ENCODE measurements around the gene TLX3.
"Not testable (repeated sequence)": the region's sequence is repeated elsewhere in the genome, so short reads cannot be mapped to it uniquely, and the experiment has no call there.

The TLX3 gene

GRCh38 chr5:171330021-171330420 is 21.0 kb downstream of the TLX3 start:
- DNase-seq: no peak

- no peak for DNase-seq
Observed at GRCh38 chr5:171335616-171336015, 26.6 kb downstream of the TLX3 start.

DNA sequence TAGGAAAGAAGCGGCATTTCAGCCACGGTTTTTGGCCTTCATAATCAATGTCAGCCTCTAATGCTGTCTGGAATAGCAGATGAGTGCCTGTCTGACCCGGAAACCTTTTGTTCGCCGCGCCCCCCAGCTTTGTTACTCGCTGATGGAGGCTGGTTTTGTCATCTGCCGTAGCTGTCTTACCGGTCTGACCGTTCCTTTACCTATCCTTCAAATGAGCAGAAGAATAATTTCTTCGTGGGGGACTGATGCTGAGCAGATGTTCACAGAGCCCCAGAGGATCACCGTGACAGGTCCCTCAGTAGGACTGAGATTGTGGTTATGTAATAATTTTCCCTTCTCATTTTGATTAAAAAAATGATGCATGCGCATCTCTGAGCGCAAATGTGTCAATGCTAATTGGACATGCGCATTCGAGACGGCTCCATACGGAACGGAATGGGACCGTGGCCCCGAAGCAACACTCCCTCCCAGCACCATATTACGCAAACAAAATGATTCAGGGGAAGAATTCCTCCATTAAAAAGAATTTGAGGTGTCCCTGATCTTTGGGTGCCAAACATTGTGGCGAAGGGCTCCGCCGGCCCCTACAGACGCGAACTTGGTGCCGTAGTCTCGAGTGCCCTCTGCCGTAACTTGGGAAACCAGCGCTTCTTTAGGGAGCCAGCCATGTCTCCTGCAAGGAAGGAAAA is 27.6 kb downstream of the TLX3 start:
- peak; percentile 70 for DNase-seq

DNA sequence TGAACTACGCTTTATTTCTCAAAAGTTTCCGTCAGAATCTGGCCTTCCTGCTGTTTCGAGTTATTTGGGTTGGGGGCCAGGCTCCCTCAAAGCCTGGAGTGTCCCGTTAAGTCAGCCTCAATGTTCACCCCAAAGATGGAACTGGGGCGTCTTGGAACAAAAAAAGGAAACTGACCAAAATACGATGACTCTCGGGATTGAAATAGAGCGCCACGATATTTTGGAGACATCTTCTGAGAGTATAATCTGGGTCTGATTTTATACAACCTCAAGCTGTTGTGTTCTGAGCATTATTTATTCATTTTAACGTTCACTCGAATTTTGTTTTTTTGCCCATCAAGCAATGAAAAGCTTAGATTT is 28.1 kb downstream of the TLX3 start:
- DNase-seq: no peak

GRCh38 chr5:171340042-171340441 is 31.0 kb downstream of the TLX3 start:
- DNase-seq: no peak

DNA sequence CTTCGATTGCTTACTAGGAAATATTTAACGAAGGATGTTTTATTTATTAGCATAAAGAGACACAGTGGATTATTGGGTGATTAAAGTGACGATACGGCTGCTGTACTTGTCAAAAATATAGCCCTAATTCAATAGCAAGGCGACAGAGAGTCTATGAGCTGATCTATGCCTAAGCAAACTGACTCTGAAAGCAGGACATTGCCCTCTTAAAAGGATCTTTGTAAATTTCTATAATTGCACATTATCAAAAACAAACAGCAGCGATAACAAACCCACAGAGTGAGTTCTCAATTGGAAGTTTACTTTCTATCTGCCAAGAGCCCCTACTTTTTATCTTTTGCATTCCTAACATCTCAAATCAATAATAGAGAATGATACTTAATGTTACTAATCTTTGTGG is 31.4 kb downstream of the TLX3 start:
- DNase-seq: no peak

DNA sequence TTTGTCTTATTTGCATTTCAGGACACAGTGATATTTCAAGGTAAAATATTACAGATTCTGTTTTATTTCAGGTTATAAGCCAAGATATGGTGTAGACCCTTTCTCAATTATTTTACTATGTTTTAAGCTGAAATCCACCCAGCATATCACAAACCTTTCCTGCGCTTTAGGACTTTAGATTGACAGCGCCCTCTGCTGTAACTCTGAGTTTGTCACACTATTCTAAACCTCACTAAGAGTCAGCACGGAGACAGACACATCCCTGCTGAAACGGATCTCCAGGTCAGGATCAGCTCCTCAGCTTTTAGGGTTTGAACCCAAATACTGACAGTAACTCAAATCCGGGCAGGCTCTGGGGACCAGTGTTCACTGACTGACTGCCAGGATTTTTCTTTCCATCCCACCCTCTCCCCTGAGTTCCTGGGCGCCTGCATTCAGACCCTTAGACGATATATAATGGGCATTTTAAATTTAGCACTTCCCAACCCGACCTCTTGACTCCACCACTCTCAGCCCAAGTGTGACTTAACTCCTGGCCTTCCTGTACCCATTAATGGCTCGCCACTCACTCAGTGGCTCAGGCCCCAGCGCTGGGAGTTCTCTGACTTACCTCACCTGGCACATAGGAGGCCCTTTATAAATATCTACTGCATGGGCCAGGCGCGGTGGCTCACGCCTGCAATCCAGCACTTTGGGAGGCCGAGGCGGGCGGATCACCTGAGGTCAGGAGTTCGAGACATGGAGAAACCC is 33.5 kb downstream of the TLX3 start:
- DNase-seq: peak; percentile 75

DNA sequence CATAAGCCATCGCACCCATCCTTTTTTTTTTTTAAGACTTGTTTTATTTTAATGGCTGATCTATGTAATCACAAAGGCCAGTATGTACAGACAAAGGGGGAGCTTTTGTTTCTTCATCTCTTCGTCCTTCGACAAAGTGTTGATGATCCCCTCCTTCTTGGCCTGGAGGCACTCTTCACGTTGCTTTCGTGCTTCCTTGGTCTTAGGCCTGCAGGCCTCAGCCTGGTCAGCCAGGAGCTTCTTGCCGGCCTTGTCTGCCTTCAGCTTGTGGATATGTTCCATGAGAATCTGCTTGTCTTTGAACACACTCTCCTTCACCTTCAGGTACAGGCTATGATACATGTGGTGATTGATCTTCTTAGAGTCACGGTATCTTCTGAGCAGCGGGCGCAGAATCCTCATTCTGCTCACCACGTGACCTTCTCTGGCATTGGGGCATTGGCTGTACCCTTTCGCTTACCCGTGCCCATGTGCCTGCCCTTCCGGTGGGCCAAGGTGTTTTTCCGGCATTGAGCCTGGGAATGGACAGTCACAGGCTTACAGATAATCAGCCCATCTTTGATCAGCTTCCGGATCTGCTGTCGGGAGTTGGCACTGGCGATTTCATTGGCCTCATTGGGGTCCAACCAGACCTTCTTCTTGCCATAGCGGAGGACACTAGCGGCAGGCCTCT is 36.0 kb downstream of the TLX3 start:
- DNase-seq: no peak

DNA sequence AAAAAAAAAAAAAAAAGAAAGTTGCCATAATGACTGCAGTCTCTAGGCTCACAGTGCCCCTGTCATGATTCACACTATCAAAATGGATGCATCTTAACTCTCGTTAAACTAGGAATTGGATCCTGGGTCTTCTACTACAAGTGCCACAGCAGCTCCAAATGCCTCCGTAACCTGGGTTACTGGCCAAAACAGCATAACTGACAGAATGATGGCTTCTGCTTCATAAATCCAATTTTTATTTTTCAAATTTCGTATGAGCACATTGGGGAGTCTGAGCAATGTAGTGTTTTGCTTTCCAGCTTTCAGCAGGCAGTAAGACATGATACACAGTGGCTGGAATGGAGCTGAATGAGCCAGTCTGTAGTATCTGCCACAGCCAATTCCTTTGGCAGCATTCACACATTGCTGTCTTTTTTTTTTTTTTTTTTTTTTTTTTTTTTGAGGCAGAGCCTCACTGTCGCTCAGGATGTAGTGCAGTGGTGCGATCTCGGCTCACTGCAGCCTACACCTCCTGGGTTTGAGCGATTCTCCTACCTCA is 42.6 kb downstream of the TLX3 start:
- DNase-seq: no peak

- DNase-seq: no peak
Observed at GRCh38 chr5:171355302-171355724, 46.3 kb downstream of the TLX3 start.

DNA sequence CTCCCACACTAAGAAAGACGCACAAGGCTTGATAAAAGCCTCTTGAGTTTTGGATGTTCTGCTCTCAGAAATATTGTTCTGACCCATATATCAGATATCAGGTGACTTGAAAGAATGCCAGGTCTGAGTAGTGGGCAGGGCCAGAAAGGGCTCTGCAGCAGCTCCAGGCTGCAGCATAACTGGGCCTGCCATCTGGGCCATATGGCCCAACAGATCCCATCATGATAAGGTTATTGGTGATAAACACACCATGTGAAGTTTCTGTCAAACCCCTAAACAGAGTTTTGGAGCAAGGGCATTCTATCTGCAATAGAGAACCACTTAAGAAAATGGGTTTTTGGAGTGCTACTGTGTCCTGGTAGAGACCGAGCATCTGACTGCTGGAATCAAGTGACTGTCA is 48.8 kb downstream of the TLX3 start:
- DNase-seq: no peak

GRCh38 chr5:171361151-171361550 is 52.1 kb downstream of the TLX3 start:
- DNase-seq: not testable (repeated sequence)

Data from hematopoietic multipotent progenitor cell treated with erythropoietin and hydrocortisone succinate and interleukin-3 and kit ligand, for 8 days (in vitro differentiated cells).